Measurements from ENCODE around the gene PCSK5. TPM values are rescaled to one million over a fixed set of nuclear protein-coding genes. Genes with fewer than 3 reads are reported as not detected.

PCSK5 gene
- total RNA-seq, 2 donors from 2014 or later = 2.5 to 3.5 TPM

DNA sequence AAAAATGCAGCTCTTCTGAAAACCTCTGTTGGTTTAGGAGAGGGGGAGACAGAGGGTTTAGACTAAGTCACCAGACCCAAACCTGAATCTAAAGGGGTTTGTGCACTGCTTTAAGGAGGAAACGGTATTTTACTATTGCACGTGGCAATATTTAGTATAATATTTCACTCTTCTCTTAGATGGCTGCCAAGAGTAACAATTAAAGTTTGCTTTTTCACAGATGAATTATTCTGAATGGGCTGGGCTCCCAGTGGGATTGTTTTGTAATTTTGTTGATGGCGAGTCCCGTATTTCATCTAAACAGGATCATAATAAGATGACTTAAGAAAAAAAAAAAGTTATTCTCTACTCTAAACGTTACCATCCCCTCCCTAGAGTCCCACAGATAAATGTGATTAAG lies 245.4 kb downstream of the PCSK5 start:
- H3K4me1 ChIP-seq (ENCODE audit: control insufficient read depth, insufficient read depth, low read length) = peaks cover 4% of the 10 kb centered on the region
- H3K9me3 ChIP-seq (ENCODE audit: control insufficient read depth, low read length) = no peaks in the 10 kb centered on the region
- WGBS, 2 experiments (ENCODE audit: insufficient coverage in 1 of 2, insufficient read length in 1 of 2) = 88% methylated on average over 4 of the region's 5 CpGs; no CpG with 5 or more reads in 1 of the 2 experiments
- Mint-ChIP-seq H3K9me3 (no peaks in the 10 kb centered on the region), H3K27me3 (ENCODE audit: insufficient read depth) (no peaks in the 10 kb centered on the region), H3K27ac (no peak overlapping the region), H3K4me1 (peaks cover 32% of the 10 kb centered on the region), H3K36me3 (ENCODE audit: low read depth) (no peaks in the 10 kb centered on the region), H3K4me3 (no peak overlapping the region)
- TF ChIP-seq, protein P1, sequence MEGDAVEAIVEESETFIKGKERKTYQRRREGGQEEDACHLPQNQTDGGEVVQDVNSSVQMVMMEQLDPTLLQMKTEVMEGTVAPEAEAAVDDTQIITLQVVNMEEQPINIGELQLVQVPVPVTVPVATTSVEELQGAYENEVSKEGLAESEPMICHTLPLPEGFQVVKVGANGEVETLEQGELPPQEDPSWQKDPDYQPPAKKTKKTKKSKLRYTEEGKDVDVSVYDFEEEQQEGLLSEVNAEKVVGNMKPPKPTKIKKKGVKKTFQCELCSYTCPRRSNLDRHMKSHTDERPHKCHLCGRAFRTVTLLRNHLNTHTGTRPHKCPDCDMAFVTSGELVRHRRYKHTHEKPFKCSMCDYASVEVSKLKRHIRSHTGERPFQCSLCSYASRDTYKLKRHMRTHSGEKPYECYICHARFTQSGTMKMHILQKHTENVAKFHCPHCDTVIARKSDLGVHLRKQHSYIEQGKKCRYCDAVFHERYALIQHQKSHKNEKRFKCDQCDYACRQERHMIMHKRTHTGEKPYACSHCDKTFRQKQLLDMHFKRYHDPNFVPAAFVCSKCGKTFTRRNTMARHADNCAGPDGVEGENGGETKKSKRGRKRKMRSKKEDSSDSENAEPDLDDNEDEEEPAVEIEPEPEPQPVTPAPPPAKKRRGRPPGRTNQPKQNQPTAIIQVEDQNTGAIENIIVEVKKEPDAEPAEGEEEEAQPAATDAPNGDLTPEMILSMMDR (conservative IDR thresholded peaks at IDR 0.05) = no peak
- no peak for DNase-seq
- H3K36me3 ChIP-seq (ENCODE audit: control insufficient read depth, insufficient read depth, low read length) = no peaks in the 10 kb centered on the region
- no peak overlapping the region for H3K9ac ChIP-seq (ENCODE audit: extremely low read depth, low read length, poor library complexity, severe bottlenecking)
- H3K27me3 ChIP-seq (ENCODE audit: control insufficient read depth, insufficient read depth, low read length, poor library complexity, severe bottlenecking) = no peaks in the 10 kb centered on the region
- H3K4me3 ChIP-seq (ENCODE audit: low read length) = no peak overlapping the region
- H3K27ac ChIP-seq (ENCODE audit: low read depth, low read length) = no peak overlapping the region

- TF ChIP-seq, protein P1 (conservative IDR thresholded peaks at IDR 0.05) = no peak
- Histone ChIP-seq H3K9ac (ENCODE audit: extremely low read depth, low read length, poor library complexity, severe bottlenecking) (no peak overlapping the region), H3K36me3 (ENCODE audit: control insufficient read depth, insufficient read depth, low read length) (no peaks in the 10 kb centered on the region), H3K4me1 (ENCODE audit: control insufficient read depth, insufficient read depth, low read length) (peaks cover 4% of the 10 kb centered on the region), H3K27me3 (ENCODE audit: control insufficient read depth, insufficient read depth, low read length, poor library complexity, severe bottlenecking) (no peaks in the 10 kb centered on the region), H3K9me3 (ENCODE audit: control insufficient read depth, low read length) (no peaks in the 10 kb centered on the region), H3K4me3 (ENCODE audit: low read length) (no peak overlapping the region), H3K27ac (ENCODE audit: low read depth, low read length) (no peak overlapping the region)
- H3K4me1 Mint-ChIP-seq = peaks cover 35% of the 10 kb centered on the region
- WGBS, 2 experiments (ENCODE audit: insufficient coverage in 1 of 2, insufficient read length in 1 of 2) = 89% methylated on average over 1 of the region's 1 CpG
- H3K27me3 Mint-ChIP-seq (ENCODE audit: insufficient read depth) = no peaks in the 10 kb centered on the region
- no peak for DNase-seq
- peak overlapping the region; percentile 65 for H3K27ac Mint-ChIP-seq
- no peaks in the 10 kb centered on the region for H3K9me3 Mint-ChIP-seq
- no peaks in the 10 kb centered on the region for H3K36me3 Mint-ChIP-seq (ENCODE audit: low read depth)
- no peak overlapping the region for H3K4me3 Mint-ChIP-seq
These were observed 246.5 kb downstream of the PCSK5 start for GRCh38 chr9:76136986-76137385.

DNA sequence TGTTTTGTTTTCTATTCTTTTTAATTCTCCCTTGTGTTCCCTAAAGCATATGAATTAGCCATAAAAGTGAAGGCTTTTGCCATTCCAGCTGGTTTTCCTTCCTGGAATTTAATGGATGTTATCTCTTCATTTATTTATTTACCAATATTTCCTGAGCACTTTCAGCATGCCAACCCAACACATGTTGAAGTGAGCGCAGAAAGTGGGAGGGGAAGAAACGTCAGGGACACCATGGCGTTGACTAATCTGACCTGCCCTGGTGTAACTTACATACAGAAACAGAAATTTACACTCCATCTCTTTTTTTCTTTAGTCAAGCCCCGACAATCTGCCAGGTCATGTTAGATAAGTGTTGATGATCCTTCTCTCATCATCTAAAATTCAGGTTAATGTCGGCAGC lies 247.5 kb downstream of the PCSK5 start:
- DNase-seq = no peak
- H3K9me3 Mint-ChIP-seq = no peaks in the 10 kb centered on the region
- TF ChIP-seq, protein P1 (conservative IDR thresholded peaks at IDR 0.05) = no peak

More for the DNA sequence above, 247.5 kb downstream of the PCSK5 start:
- Mint-ChIP-seq H3K4me1 (peaks cover 36% of the 10 kb centered on the region), H3K36me3 (ENCODE audit: low read depth) (no peaks in the 10 kb centered on the region), H3K27me3 (ENCODE audit: insufficient read depth) (no peaks in the 10 kb centered on the region), H3K27ac (no peak overlapping the region), H3K4me3 (no peak overlapping the region)
- H3K4me1 ChIP-seq (ENCODE audit: control insufficient read depth, insufficient read depth, low read length) = peaks cover 4% of the 10 kb centered on the region
- H3K36me3 ChIP-seq (ENCODE audit: control insufficient read depth, insufficient read depth, low read length) = no peaks in the 10 kb centered on the region
- 80 to 89% methylated on average over 1 to 5 of the region's 5 CpGs for WGBS, 2 experiments (ENCODE audit: insufficient coverage in 1 of 2, insufficient read length in 1 of 2)
- no peak overlapping the region for H3K9ac ChIP-seq (ENCODE audit: extremely low read depth, low read length, poor library complexity, severe bottlenecking)
- H3K9me3 ChIP-seq (ENCODE audit: control insufficient read depth, low read length) = no peaks in the 10 kb centered on the region
- H3K4me3 ChIP-seq (ENCODE audit: low read length) = no peak overlapping the region
- H3K27ac ChIP-seq (ENCODE audit: low read depth, low read length) = no peak overlapping the region
- H3K27me3 ChIP-seq (ENCODE audit: control insufficient read depth, insufficient read depth, low read length, poor library complexity, severe bottlenecking) = no peaks in the 10 kb centered on the region

All from endodermal cell (in vitro differentiated cells).